ENCODE data around the gene MIER3.

Gene MIER3

DNA sequence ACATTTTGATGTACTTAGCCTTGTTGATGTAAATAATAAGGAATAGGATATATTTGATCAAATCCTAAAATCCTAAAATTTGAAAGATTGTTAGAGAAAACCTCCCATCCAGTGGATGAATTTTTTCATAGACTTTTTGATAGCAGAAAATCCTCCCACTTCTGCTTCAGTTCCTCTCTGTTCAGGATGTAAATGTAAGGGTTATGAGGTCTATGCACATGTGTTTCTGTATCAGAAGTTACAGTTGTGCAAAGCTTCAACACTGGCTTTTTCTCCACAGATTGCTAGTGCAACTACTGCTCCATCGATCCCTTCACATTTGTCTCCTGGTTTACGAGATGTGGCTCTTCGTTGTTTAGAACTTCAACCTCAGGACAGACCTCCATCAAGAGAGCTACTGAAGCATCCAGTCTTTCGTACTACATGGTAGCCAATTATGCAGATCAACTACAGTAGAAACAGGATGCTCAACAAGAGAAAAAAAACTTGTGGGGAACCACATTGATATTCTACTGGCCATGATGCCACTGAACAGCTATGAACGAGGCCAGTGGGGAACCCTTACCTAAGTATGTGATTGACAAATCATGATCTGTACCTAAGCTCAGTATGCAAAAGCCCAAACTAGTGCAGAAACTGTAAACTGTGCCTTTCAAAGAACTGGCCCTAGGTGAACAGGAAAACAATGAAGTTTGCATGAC lies 58.5 kb downstream of the MIER3 start:
- no peak for DNase-seq

GRCh38 chr5:56881571-56881970 lies 70.4 kb downstream of the MIER3 start:
- DNase-seq, result no peak

- DNase-seq, result no peak
Observed at GRCh38 chr5:56876327-56876726, 75.6 kb downstream of the MIER3 start.

- no peak for DNase-seq
Observed at GRCh38 chr5:56873056-56873455, 78.9 kb downstream of the MIER3 start.

DNA sequence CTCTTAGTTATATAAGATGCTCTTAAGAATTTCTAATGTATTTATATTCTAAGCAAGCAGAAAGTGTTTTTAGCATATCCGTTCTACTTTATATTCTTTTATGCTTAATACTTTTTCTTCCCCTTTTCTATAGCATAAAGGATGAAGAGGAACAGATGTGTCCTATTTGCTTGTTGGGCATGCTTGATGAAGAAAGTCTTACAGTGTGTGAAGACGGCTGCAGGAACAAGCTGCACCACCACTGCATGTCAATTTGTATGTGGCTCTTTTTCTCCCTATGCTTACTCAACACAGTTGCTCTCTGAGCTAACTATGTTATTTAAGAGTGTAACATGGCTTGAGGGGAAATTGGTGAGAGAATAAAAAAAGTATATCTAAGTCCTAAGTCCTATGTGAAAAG lies 80.1 kb downstream of the MIER3 start:
- DNase-seq, result no peak
